Suprapubic skin (tissue), 3 donors: ENCODE data around the gene CD63.

Source experiments
- POLR2A ChIP-seq, 2 donors: fragments of 450-650 bp; IDR thresholded peaks; one replicate each; pipeline ENCODE4 v1.6.1; 2017; ENCODE audit warnings: antibody characterized with exemption in 2 of 2, mild to moderate bottlenecking in 2 of 2, moderate library complexity in 2 of 2
- TF ChIP-seq, protein P1 (sequence below), 2 donors: fragments of 200-600 bp in 1 of 2; fragments of 450-650 bp in 1 of 2; sonication (generic) in 1 of 2; IDR thresholded peaks; one replicate each; pipeline ENCODE4 v1.5.1; 2016 to 2019; ENCODE audit warnings: antibody characterized with exemption in 2 of 2, mild to moderate bottlenecking in 1 of 2, moderate library complexity in 1 of 2

DNA sequence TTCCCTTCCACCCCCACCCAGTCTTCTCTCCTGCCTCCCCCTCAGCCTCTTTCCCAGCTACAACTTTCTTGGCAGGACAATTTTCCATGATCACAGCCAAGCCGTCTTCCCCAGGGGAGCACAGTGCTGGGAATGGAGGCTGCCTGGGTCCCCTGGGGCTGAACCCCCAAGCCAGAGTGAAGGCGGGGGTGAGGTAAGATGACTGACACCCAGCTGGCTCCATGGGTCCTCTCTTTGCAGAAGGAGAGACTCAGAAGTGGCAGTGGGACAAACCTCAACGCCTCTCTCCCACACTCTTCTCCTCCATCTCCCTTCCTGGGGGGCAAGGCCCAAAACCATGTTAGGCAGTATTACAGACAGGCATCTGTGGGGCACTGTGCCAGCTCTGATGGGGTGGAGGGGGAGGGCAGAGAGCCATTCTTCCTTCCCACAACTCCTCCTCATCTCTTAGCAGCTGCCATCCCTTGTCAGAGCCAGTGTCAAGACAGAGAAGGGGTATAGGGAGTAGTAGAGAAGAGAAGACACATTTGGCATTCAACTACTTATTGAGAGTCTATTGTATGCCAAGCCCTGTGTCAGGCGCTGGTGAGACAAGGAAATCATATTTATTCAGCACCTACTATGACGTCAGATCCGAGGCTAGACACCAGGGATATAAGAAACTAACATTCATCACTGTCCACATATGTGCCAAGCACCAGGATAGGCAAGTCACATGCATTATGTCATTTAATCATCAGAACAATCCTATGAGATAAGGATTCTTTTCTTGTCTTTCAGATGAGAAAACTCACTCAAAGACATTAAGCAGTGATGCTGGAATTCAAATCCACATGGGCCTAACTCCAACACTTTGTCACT, 24.7 kb downstream of the CD63 start:
- TF ChIP-seq, protein P1, sequence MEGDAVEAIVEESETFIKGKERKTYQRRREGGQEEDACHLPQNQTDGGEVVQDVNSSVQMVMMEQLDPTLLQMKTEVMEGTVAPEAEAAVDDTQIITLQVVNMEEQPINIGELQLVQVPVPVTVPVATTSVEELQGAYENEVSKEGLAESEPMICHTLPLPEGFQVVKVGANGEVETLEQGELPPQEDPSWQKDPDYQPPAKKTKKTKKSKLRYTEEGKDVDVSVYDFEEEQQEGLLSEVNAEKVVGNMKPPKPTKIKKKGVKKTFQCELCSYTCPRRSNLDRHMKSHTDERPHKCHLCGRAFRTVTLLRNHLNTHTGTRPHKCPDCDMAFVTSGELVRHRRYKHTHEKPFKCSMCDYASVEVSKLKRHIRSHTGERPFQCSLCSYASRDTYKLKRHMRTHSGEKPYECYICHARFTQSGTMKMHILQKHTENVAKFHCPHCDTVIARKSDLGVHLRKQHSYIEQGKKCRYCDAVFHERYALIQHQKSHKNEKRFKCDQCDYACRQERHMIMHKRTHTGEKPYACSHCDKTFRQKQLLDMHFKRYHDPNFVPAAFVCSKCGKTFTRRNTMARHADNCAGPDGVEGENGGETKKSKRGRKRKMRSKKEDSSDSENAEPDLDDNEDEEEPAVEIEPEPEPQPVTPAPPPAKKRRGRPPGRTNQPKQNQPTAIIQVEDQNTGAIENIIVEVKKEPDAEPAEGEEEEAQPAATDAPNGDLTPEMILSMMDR (IDR thresholded peaks at IDR 0.05): no peak
- no peak for TF ChIP-seq POLR2A (IDR thresholded peaks at IDR 0.05)
